Vagina (tissue), 2 donors: Measurements from ENCODE around the gene PRDM1. TPM values are rescaled to one million over a fixed set of nuclear protein-coding genes. Genes with fewer than 3 reads are reported as not detected.
"Not testable (repeated sequence)": the region's sequence is repeated elsewhere in the genome, so short reads cannot be mapped to it uniquely, and the experiment has no call there.

Experiments used
- DNase-seq, 2 donors: peaks; one replicate each; pipeline ENCODE4 v3.0.0-alpha.2; 2017; ENCODE audit errors: extremely low spot score in 2 of 2
- H3K27ac ChIP-seq: fragments of 200-600 bp; sonication (generic); one replicate; pipeline ENCODE4 v1.5.1; 2019
- H3K27me3 ChIP-seq: fragments of 200-600 bp; sonication (generic); one replicate; pipeline ENCODE4 v1.5.1; 2019
- H3K36me3 ChIP-seq, 2 donors: fragments of 200-600 bp; sonication (generic); one replicate each; pipeline ENCODE4 v1.5.1; 2017 to 2019
- H3K4me1 ChIP-seq: fragments of 200-600 bp; sonication (generic); one replicate; pipeline ENCODE4 v1.5.1; 2019
- H3K4me3 ChIP-seq, 2 donors: fragments of 200-600 bp; sonication (generic); 1 replicate in 1 of 2; 2 replicates in 1 of 2; pipeline ENCODE4 v1.5.1; 2016 to 2019
- H3K9me3 ChIP-seq: fragments of 200-600 bp; sonication (generic); one replicate; pipeline ENCODE4 v1.5.1; 2019
- CTCF ChIP-seq, 3 experiments: fragments of 450-650 bp in 2 of 3; fragments of 200-600 bp in 1 of 3; sonication (generic) in 1 of 3; IDR thresholded peaks; one replicate each; pipeline ENCODE4 v1.5.1; 2017 to 2019; ENCODE audit warnings: antibody characterized with exemption in 3 of 3, mild to moderate bottlenecking in 2 of 3, moderate library complexity in 2 of 3
- POLR2A ChIP-seq, 2 donors: fragments of 450-650 bp; IDR thresholded peaks; one replicate each; pipeline ENCODE4 v1.6.1; 2017; ENCODE audit warnings: antibody characterized with exemption in 2 of 2, mild to moderate bottlenecking in 2 of 2, moderate library complexity in 2 of 2
- POLR2AphosphoS5 ChIP-seq, 2 donors: sonication (generic); formaldehyde crosslinking; IDR thresholded peaks; one replicate each; pipeline ENCODE4 v1.9.0; 2017; ENCODE audit warnings: antibody characterized with exemption in 2 of 2, mild to moderate bottlenecking in 2 of 2, low read depth in 1 of 2; ENCODE audit not compliant: insufficient read depth in 1 of 2
- intact Hi-C: fragments of 100-400 bp; cut with DNase I; formaldehyde crosslinking; loops from one replicate; pipeline ENCODE4 v1.15.1; 2023
- total RNA-seq: library from RNA; depleted of rRNA; stranded (reverse); fragments of >200 nt; gene quantifications from one replicate; pipeline ENCODE4 v1.2.3, GENCODE V29; 2016

PRDM1 gene
- total RNA-seq, 1 donor from 2014 or later: 27.0 TPM

GRCh38 chr6:106145741-106146227, 59.6 kb downstream of the PRDM1 start:
- H3K27me3 ChIP-seq: no peaks in the 10 kb centered on the region
- DNase-seq: no peak
- intact Hi-C loops: no loop called here
- TF ChIP-seq POLR2A (IDR thresholded peaks at IDR 0.05) (no peak), POLR2AphosphoS5 (IDR thresholded peaks at IDR 0.05; ENCODE audit: insufficient read depth in 1 of 2, low read depth in 1 of 2) (no peak), CTCF (IDR thresholded peaks at IDR 0.05) (no peak)
- no peak overlapping the region for H3K4me3 ChIP-seq
- H3K36me3 ChIP-seq: no peaks in the 10 kb centered on the region
- H3K4me1 ChIP-seq: no peaks in the 10 kb centered on the region
- H3K9me3 ChIP-seq: no peaks in the 10 kb centered on the region
- no peak overlapping the region for H3K27ac ChIP-seq

- Histone ChIP-seq H3K36me3 (no peaks in the 10 kb centered on the region), H3K4me3 (no peak overlapping the region), H3K27ac (no peak overlapping the region), H3K27me3 (no peaks in the 10 kb centered on the region), H3K4me1 (no peaks in the 10 kb centered on the region), H3K9me3 (no peaks in the 10 kb centered on the region)
- intact Hi-C loops: no loop called here
- no peak for DNase-seq
- no peak for TF ChIP-seq CTCF (IDR thresholded peaks at IDR 0.05)
- no peak for TF ChIP-seq POLR2A (IDR thresholded peaks at IDR 0.05)
- no peak for TF ChIP-seq POLR2AphosphoS5 (IDR thresholded peaks at IDR 0.05; ENCODE audit: insufficient read depth in 1 of 2, low read depth in 1 of 2)
Observed at GRCh38 chr6:106146852-106147351, 60.8 kb downstream of the PRDM1 start.

- H3K27me3 ChIP-seq: no peaks in the 10 kb centered on the region
- H3K9me3 ChIP-seq: no peaks in the 10 kb centered on the region
- no peak overlapping the region for H3K27ac ChIP-seq
- TF ChIP-seq CTCF (IDR thresholded peaks at IDR 0.05): no peak
- TF ChIP-seq POLR2A (IDR thresholded peaks at IDR 0.05): no peak
- TF ChIP-seq POLR2AphosphoS5 (IDR thresholded peaks at IDR 0.05; ENCODE audit: insufficient read depth in 1 of 2, low read depth in 1 of 2): no peak
- intact Hi-C loops: no loop called here
- no peak for DNase-seq
- H3K36me3 ChIP-seq: no peaks in the 10 kb centered on the region
- no peaks in the 10 kb centered on the region for H3K4me1 ChIP-seq
- H3K4me3 ChIP-seq: no peak overlapping the region
Observed at GRCh38 chr6:106147476-106147875, 61.3 kb downstream of the PRDM1 start.

GRCh38 chr6:106149472-106150069, 63.4 kb downstream of the PRDM1 start:
- H3K4me1 ChIP-seq: no peaks in the 10 kb centered on the region
- intact Hi-C loops: no loop called here
- no peak overlapping the region for H3K27ac ChIP-seq
- TF ChIP-seq POLR2A (IDR thresholded peaks at IDR 0.05): no peak
- no peak for TF ChIP-seq CTCF (IDR thresholded peaks at IDR 0.05)
- TF ChIP-seq POLR2AphosphoS5 (IDR thresholded peaks at IDR 0.05; ENCODE audit: insufficient read depth in 1 of 2, low read depth in 1 of 2): no peak
- no peaks in the 10 kb centered on the region for H3K9me3 ChIP-seq
- no peak overlapping the region for H3K4me3 ChIP-seq
- H3K27me3 ChIP-seq: no peaks in the 10 kb centered on the region
- DNase-seq: no peak
- no peaks in the 10 kb centered on the region for H3K36me3 ChIP-seq

- H3K36me3 ChIP-seq, intact Hi-C loops, H3K27me3 ChIP-seq, H3K27ac ChIP-seq, H3K9me3 ChIP-seq, DNase-seq, H3K4me3 ChIP-seq, H3K4me1 ChIP-seq: not testable (repeated sequence)
Observed at GRCh38 chr6:106152476-106152875, 66.3 kb downstream of the PRDM1 start.
